Caco-2 (cell line): ENCODE results near the gene RBM20. TPM values are rescaled to one million over a fixed set of nuclear protein-coding genes. Genes with fewer than 3 reads are reported as not detected.

Source experiments
- BruUV-seq: library from RNA; stranded (reverse); fragments of 400-500 nt; replicated peaks from 2 replicates; lab custom pipeline; 2021; lab: Mats Ljungman, UMichigan
- CTCF ChIA-PET: fragments of 300-600 bp; sonication (Branson Sonifier 250); formaldehyde crosslinking; loops from one replicate; lab custom pipeline; 2022; ENCODE audit warnings: antibody characterized with exemption; lab: Charles Lee
- POLR2A ChIA-PET: fragments of 300-600 bp; sonication (Branson Sonifier 250); formaldehyde crosslinking; loops from one replicate; lab custom pipeline; 2022; ENCODE audit warnings: antibody characterized with exemption; lab: Charles Lee
- DNase-seq, 2 experiments: peaks; one replicate each; pipeline versions ENCODE4 v3.0.0 to v3.0.0-alpha.2; 2020 to 2022
- H3K27me3 ChIP-seq: replicated peaks from 2 replicates; pipeline ENCODE4 v1.6.0; 2011; ENCODE audit warnings: low read length; ENCODE audit not compliant: control insufficient read depth, insufficient read depth
- H3K36me3 ChIP-seq: 2 replicates; pipeline ENCODE4 v1.5.1; 2011; ENCODE audit warnings: low read length; ENCODE audit not compliant: control insufficient read depth, insufficient read depth
- H3K4me1 ChIP-seq: fragments of 250-450 bp; sonication (Bioruptor Pico); 2 replicates; pipeline ENCODE4 v1.5.1; 2020; ENCODE audit warnings: mild to moderate bottlenecking
- H3K4me3 ChIP-seq: 2 replicates; pipeline ENCODE4 v1.5.1; 2011; ENCODE audit warnings: low read depth, mild to moderate bottlenecking, control low read depth, low read length
- H3K9me3 ChIP-seq: fragments of 250-450 bp; sonication (Bioruptor Pico); 2 replicates; pipeline ENCODE4 v1.5.1; 2020; ENCODE audit warnings: mild to moderate bottlenecking, moderate library complexity
- H3K27ac Mint-ChIP-seq: one replicate; pipeline ENCODE4 v1.8.0; 2022; ENCODE audit warnings: mixed read lengths; ENCODE audit not compliant: unreplicated experiment
- H3K27me3 Mint-ChIP-seq: one replicate; pipeline ENCODE4 v1.8.0; 2022; ENCODE audit warnings: mixed read lengths; ENCODE audit not compliant: insufficient read depth, unreplicated experiment
- H3K36me3 Mint-ChIP-seq: one replicate; pipeline ENCODE4 v1.8.0; 2022; ENCODE audit warnings: mild to moderate bottlenecking, mixed read lengths; ENCODE audit not compliant: insufficient read depth, unreplicated experiment
- H3K4me1 Mint-ChIP-seq: one replicate; pipeline ENCODE4 v1.8.0; 2022; ENCODE audit warnings: low read depth, mixed read lengths; ENCODE audit not compliant: unreplicated experiment
- H3K4me3 Mint-ChIP-seq: one replicate; pipeline ENCODE4 v1.8.0; 2022; ENCODE audit warnings: mild to moderate bottlenecking, moderate library complexity, mixed read lengths; ENCODE audit not compliant: unreplicated experiment
- H3K9me3 Mint-ChIP-seq: one replicate; pipeline ENCODE4 v1.8.0; 2022; ENCODE audit warnings: mixed read lengths; ENCODE audit not compliant: unreplicated experiment
- intact Hi-C: fragments of 100-400 bp; cut with micrococcal nuclease; formaldehyde crosslinking; loops from one replicate; pipeline ENCODE4 v1.10.0; 2022; ENCODE audit not compliant: unreplicated experiment
- total RNA-seq: library from RNA; stranded (reverse); gene quantifications from 2 replicates; pipeline ENCODE4 v1.2.3, GENCODE V29; 2022
- TF ChIP-seq, protein P1 (sequence below), 2 experiments: fragments of 200-600 bp in 1 of 2; IDR thresholded peaks; 1 replicate in 1 of 2; 2 replicates in 1 of 2; pipeline versions ENCODE4 v1.5.1 to v1.8.0; 2011 to 2022; ENCODE audit warnings: antibody characterized with exemption in 1 of 2, control low read depth in 1 of 2, inconsistent platforms in 1 of 2, low read depth in 1 of 2, low read length in 1 of 2, mild to moderate bottlenecking in 1 of 2, moderate library complexity in 1 of 2; ENCODE audit not compliant: insufficient read depth in 1 of 2, severe bottlenecking in 1 of 2, unreplicated experiment in 1 of 2

The RBM20 gene
- total RNA-seq, 1 experiment from 2014 or later, result 0.36 TPM

DNA sequence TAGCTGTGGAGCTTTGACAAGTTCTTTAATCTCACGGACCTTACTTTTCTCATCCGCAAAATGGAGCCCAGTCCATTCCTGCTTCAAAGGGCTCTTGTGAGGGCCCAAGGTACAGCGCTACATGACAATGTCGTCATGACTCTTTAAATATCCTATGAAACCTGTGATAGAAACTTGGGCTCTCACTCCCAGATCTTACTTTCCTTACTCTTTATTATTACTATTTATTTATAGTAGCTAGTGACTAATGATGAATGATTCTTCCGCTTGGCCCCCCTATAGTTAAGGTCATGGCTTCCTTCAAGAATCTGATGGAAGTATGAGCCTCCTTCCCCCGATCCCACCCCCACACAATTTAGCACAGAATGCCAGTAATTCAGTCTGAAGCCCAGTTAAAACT lies 41.9 kb downstream of the RBM20 start:
- H3K9me3 Mint-ChIP-seq, result no peaks in the 10 kb centered on the region
- Histone ChIP-seq H3K4me1 (no peaks in the 10 kb centered on the region), H3K27me3 (no peaks in the 10 kb centered on the region), H3K36me3 (no peaks in the 10 kb centered on the region), H3K4me3 (no peak overlapping the region), H3K9me3 (no peaks in the 10 kb centered on the region)
- intact Hi-C loops, result no loop called here
- no peaks in the 10 kb centered on the region for H3K36me3 Mint-ChIP-seq
- no peak overlapping the region for H3K4me3 Mint-ChIP-seq
- ChIA-PET POLR2A (no interaction called here), CTCF (no interaction called here)
- no peak for DNase-seq
- BruUV-seq, result no TSS peak
- no peak overlapping the region for H3K27ac Mint-ChIP-seq
- no peaks in the 10 kb centered on the region for H3K27me3 Mint-ChIP-seq
- H3K4me1 Mint-ChIP-seq, result peaks cover 7% of the 10 kb centered on the region
- TF ChIP-seq, protein P1, sequence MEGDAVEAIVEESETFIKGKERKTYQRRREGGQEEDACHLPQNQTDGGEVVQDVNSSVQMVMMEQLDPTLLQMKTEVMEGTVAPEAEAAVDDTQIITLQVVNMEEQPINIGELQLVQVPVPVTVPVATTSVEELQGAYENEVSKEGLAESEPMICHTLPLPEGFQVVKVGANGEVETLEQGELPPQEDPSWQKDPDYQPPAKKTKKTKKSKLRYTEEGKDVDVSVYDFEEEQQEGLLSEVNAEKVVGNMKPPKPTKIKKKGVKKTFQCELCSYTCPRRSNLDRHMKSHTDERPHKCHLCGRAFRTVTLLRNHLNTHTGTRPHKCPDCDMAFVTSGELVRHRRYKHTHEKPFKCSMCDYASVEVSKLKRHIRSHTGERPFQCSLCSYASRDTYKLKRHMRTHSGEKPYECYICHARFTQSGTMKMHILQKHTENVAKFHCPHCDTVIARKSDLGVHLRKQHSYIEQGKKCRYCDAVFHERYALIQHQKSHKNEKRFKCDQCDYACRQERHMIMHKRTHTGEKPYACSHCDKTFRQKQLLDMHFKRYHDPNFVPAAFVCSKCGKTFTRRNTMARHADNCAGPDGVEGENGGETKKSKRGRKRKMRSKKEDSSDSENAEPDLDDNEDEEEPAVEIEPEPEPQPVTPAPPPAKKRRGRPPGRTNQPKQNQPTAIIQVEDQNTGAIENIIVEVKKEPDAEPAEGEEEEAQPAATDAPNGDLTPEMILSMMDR (IDR thresholded peaks at IDR 0.05; ENCODE audit: insufficient read depth in 1 of 2, low read depth in 1 of 2, low read length in 1 of 2, severe bottlenecking in 1 of 2, unreplicated experiment in 1 of 2), result no peak

DNA sequence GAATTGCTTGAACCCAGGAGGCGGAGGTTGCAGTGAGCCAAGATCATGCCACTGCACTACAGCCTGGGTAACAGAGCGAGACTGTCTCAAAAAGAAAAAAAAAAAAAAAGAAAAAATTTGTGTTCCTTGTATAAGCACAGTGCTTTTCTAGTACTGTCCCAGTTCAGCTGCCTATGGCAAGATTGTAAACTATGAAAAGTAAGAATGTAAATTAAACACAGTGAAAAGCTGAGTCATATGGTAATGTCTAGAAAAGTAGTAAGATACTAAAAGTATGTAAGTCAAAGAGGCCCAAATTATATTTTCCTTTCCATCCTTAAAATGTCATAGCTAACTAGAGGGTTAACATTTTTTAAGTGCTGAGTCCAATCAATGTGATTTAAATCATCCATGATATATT lies 42.8 kb downstream of the RBM20 start:
- TF ChIP-seq, protein P1 (IDR thresholded peaks at IDR 0.05; ENCODE audit: insufficient read depth in 1 of 2, low read depth in 1 of 2, low read length in 1 of 2, severe bottlenecking in 1 of 2, unreplicated experiment in 1 of 2), result no peak
- intact Hi-C loops, result no loop called here
- H3K4me3 Mint-ChIP-seq, result no peak overlapping the region
- BruUV-seq, result no TSS peak
- H3K4me1 ChIP-seq, result no peaks in the 10 kb centered on the region
- H3K9me3 Mint-ChIP-seq, result peaks cover 4% of the 10 kb centered on the region
- no peaks in the 10 kb centered on the region for H3K27me3 Mint-ChIP-seq
- H3K27me3 ChIP-seq, result no peaks in the 10 kb centered on the region
- H3K4me1 Mint-ChIP-seq, result peaks cover 7% of the 10 kb centered on the region
- H3K27ac Mint-ChIP-seq, result no peak overlapping the region
- no peak overlapping the region for H3K4me3 ChIP-seq
- DNase-seq, result no peak
- CTCF ChIA-PET, result interaction anchor here (0.5 to 0.6 kb wide), 2 partner anchors 186 to 451 kb away, joined by 3 to 7 read pairs; no protein-coding TSS in a partner anchor
- POLR2A ChIA-PET, result no interaction called here
- H3K36me3 ChIP-seq, result no peaks in the 10 kb centered on the region
- peaks cover 7% of the 10 kb centered on the region; the same call in 1 of the 2 replicates for H3K9me3 ChIP-seq
- no peaks in the 10 kb centered on the region for H3K36me3 Mint-ChIP-seq

DNA sequence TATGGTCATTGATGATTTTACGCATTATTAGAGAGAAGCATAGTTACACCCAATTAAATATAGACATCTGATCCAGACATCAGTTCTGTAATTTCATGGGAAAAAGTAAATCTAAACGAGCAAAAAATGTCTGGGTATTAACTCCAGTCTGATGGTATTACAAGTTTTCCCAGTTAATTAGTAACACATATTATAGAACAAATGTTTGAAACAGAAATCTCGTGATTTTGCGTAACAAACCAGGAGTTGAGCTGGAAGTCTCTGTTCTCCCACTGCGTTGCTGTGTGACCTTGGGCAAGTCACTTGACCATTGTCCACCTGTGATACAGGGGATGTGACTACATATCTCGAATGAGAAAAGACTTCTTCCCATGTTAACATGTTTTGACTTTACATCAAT lies 43.3 kb downstream of the RBM20 start:
- no TSS peak for BruUV-seq

More for the DNA sequence above, 43.3 kb downstream of the RBM20 start:
- Histone ChIP-seq H3K4me1 (no peaks in the 10 kb centered on the region), H3K27me3 (no peaks in the 10 kb centered on the region), H3K9me3 (peaks cover 11% of the 10 kb centered on the region; the same call in 1 of the 2 replicates), H3K4me3 (no peak overlapping the region), H3K36me3 (no peaks in the 10 kb centered on the region)
- H3K36me3 Mint-ChIP-seq, result no peaks in the 10 kb centered on the region
- H3K4me3 Mint-ChIP-seq, result no peak overlapping the region
- H3K9me3 Mint-ChIP-seq, result peaks cover 9% of the 10 kb centered on the region
- peaks cover 7% of the 10 kb centered on the region for H3K4me1 Mint-ChIP-seq
- ChIA-PET POLR2A (no interaction called here), CTCF (interaction anchor here (0.6 kb wide), 1 partner anchor 185 kb away, joined by 7 read pairs; no protein-coding TSS in a partner anchor)
- intact Hi-C loops, result no loop called here
- no peak for DNase-seq
- TF ChIP-seq, protein P1 (IDR thresholded peaks at IDR 0.05; ENCODE audit: insufficient read depth in 1 of 2, low read depth in 1 of 2, low read length in 1 of 2, severe bottlenecking in 1 of 2, unreplicated experiment in 1 of 2), result no peak
- peaks cover 1% of the 10 kb centered on the region for H3K27me3 Mint-ChIP-seq
- H3K27ac Mint-ChIP-seq, result no peak overlapping the region
